Vagina (tissue), 2 donors: Measurements from ENCODE around the gene FFAR3. TPM values are rescaled to one million over a fixed set of nuclear protein-coding genes. Genes with fewer than 3 reads are reported as not detected.

Source experiments
- DNase-seq, 2 donors: peaks; one replicate each; pipeline ENCODE4 v3.0.0-alpha.2; 2017; ENCODE audit errors: extremely low spot score in 2 of 2
- H3K27ac ChIP-seq: fragments of 200-600 bp; sonication (generic); one replicate; pipeline ENCODE4 v1.5.1; 2019
- H3K27me3 ChIP-seq: fragments of 200-600 bp; sonication (generic); one replicate; pipeline ENCODE4 v1.5.1; 2019
- H3K36me3 ChIP-seq, 2 donors: fragments of 200-600 bp; sonication (generic); one replicate each; pipeline ENCODE4 v1.5.1; 2017 to 2019
- H3K4me1 ChIP-seq: fragments of 200-600 bp; sonication (generic); one replicate; pipeline ENCODE4 v1.5.1; 2019
- H3K4me3 ChIP-seq, 2 donors: fragments of 200-600 bp; sonication (generic); 1 replicate in 1 of 2; 2 replicates in 1 of 2; pipeline ENCODE4 v1.5.1; 2016 to 2019
- H3K9me3 ChIP-seq: fragments of 200-600 bp; sonication (generic); one replicate; pipeline ENCODE4 v1.5.1; 2019
- POLR2A ChIP-seq, 2 donors: fragments of 450-650 bp; IDR thresholded peaks; one replicate each; pipeline ENCODE4 v1.6.1; 2017; ENCODE audit warnings: antibody characterized with exemption in 2 of 2, mild to moderate bottlenecking in 2 of 2, moderate library complexity in 2 of 2
- POLR2AphosphoS5 ChIP-seq, 2 donors: sonication (generic); formaldehyde crosslinking; IDR thresholded peaks; one replicate each; pipeline ENCODE4 v1.9.0; 2017; ENCODE audit warnings: antibody characterized with exemption in 2 of 2, mild to moderate bottlenecking in 2 of 2, low read depth in 1 of 2; ENCODE audit not compliant: insufficient read depth in 1 of 2
- intact Hi-C: fragments of 100-400 bp; cut with DNase I; formaldehyde crosslinking; loops from one replicate; pipeline ENCODE4 v1.15.1; 2023
- total RNA-seq: library from RNA; depleted of rRNA; stranded (reverse); fragments of >200 nt; gene quantifications from one replicate; pipeline ENCODE4 v1.2.3, GENCODE V29; 2016
- TF ChIP-seq, protein P1 (sequence below), 3 experiments: fragments of 450-650 bp in 2 of 3; fragments of 200-600 bp in 1 of 3; sonication (generic) in 1 of 3; IDR thresholded peaks; one replicate each; pipeline ENCODE4 v1.5.1; 2017 to 2019; ENCODE audit warnings: antibody characterized with exemption in 3 of 3, mild to moderate bottlenecking in 2 of 3, moderate library complexity in 2 of 3

FFAR3 gene
- total RNA-seq, 1 donor from 2014 or later = not detected

DNA sequence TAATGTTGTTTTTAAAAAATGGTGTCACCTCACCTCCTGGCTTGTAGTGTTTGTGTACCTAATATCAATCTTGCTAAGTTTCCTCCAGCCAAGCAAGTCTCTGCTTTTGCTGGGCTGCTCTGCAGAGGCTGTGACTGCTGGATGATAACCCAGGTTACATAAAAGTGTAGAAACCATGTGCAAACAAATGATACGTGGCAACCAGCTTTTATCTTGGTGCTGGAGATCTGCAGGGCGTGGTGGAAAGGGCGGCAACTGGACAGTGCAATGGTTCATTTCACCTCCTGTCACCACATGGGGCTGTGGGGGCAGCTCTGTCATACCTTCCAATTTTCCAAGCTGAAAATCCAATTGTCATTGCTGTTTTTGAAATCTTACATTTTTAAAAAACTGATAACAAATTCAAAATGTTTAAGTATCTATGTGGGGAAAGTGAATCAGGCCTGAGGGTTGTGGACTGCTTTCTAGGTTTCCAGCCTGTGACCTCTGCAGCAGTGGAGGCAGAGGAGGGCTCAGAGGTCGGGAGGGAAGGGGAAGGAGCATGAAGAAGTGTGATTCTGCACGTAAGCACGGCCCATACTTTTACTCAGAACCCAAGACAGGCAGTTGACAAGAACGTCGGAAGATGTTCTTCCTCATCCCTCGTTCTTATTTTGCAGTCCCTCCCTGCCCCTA is 22.3 kb downstream of the FFAR3 start:
- TF ChIP-seq POLR2A (IDR thresholded peaks at IDR 0.05) (no peak), POLR2AphosphoS5 (IDR thresholded peaks at IDR 0.05; ENCODE audit: insufficient read depth in 1 of 2, low read depth in 1 of 2) (no peak)
- TF ChIP-seq, protein P1, sequence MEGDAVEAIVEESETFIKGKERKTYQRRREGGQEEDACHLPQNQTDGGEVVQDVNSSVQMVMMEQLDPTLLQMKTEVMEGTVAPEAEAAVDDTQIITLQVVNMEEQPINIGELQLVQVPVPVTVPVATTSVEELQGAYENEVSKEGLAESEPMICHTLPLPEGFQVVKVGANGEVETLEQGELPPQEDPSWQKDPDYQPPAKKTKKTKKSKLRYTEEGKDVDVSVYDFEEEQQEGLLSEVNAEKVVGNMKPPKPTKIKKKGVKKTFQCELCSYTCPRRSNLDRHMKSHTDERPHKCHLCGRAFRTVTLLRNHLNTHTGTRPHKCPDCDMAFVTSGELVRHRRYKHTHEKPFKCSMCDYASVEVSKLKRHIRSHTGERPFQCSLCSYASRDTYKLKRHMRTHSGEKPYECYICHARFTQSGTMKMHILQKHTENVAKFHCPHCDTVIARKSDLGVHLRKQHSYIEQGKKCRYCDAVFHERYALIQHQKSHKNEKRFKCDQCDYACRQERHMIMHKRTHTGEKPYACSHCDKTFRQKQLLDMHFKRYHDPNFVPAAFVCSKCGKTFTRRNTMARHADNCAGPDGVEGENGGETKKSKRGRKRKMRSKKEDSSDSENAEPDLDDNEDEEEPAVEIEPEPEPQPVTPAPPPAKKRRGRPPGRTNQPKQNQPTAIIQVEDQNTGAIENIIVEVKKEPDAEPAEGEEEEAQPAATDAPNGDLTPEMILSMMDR (IDR thresholded peaks at IDR 0.05) = no peak
- Histone ChIP-seq H3K27ac (no peak overlapping the region), H3K36me3 (no peaks in the 10 kb centered on the region), H3K4me1 (no peaks in the 10 kb centered on the region), H3K4me3 (no peak overlapping the region), H3K27me3 (no peaks in the 10 kb centered on the region), H3K9me3 (no peaks in the 10 kb centered on the region)
- peak in 1 of 2 donors; percentile 55 for DNase-seq
- intact Hi-C loops = no loop called here

DNA sequence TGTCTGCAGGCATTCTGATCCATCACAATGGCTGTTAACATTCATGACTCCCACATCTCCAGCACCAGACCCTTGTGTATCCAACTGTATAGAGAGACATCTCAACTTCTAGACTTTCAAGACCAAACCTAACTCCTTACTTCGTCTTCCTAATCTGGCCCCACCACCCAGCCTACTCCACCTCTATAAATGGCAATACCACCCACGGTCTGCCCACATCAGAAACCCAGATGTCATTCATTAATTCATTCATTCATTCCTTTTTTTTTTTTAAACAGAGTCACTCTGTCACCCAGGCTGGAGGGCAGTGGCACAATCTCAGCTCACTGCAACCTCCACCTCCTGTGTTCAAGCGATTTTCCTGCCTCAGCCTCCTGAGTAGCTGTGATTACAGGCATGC is 23.1 kb downstream of the FFAR3 start:
- DNase-seq = no peak
- H3K27me3 ChIP-seq = no peaks in the 10 kb centered on the region
- H3K27ac ChIP-seq = no peak overlapping the region
- no peaks in the 10 kb centered on the region for H3K4me1 ChIP-seq
- no peak overlapping the region for H3K4me3 ChIP-seq
- no peaks in the 10 kb centered on the region for H3K36me3 ChIP-seq
- intact Hi-C loops = no loop called here
- TF ChIP-seq, protein P1 (IDR thresholded peaks at IDR 0.05) = no peak
- TF ChIP-seq POLR2AphosphoS5 (IDR thresholded peaks at IDR 0.05; ENCODE audit: insufficient read depth in 1 of 2, low read depth in 1 of 2) (no peak), POLR2A (IDR thresholded peaks at IDR 0.05) (no peak)
- no peaks in the 10 kb centered on the region for H3K9me3 ChIP-seq

- TF ChIP-seq POLR2A (IDR thresholded peaks at IDR 0.05) (no peak), POLR2AphosphoS5 (IDR thresholded peaks at IDR 0.05; ENCODE audit: insufficient read depth in 1 of 2, low read depth in 1 of 2) (no peak)
- TF ChIP-seq, protein P1 (IDR thresholded peaks at IDR 0.05) = no peak
- H3K4me3 ChIP-seq = no peak overlapping the region
- H3K27me3 ChIP-seq = no peaks in the 10 kb centered on the region
- intact Hi-C loops = no loop called here
- no peaks in the 10 kb centered on the region for H3K4me1 ChIP-seq
- H3K27ac ChIP-seq = no peak overlapping the region
- H3K9me3 ChIP-seq = no peaks in the 10 kb centered on the region
- DNase-seq = peak in 1 of 2 donors; percentile 4
- H3K36me3 ChIP-seq = no peaks in the 10 kb centered on the region
Measured at GRCh38 chr19:35381926-35382325, 23.7 kb downstream of the FFAR3 start.

DNA sequence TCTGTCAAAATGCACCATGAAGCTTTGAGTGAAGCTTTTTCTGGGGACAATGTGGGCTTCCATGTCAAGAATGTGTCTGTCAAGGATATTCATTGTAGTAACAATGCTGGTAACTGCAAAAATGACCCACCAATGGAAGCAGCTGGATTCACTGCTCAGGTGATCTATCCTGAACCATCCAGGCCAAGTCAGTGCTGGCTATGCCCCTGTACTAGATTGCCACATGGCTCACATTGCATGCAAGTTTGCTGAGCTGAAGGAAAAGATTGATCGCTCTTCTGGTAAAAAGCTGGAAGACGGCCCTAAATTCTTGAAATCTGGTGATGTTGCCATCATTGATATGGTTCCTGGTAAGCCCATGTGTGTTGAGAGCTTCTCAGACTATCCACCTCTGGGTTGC is 25.3 kb downstream of the FFAR3 start:
- no peak for TF ChIP-seq POLR2AphosphoS5 (IDR thresholded peaks at IDR 0.05; ENCODE audit: insufficient read depth in 1 of 2, low read depth in 1 of 2)
- DNase-seq = peak in 1 of 2 donors; percentile 14
- intact Hi-C loops = no loop called here
- Histone ChIP-seq H3K9me3 (no peaks in the 10 kb centered on the region), H3K4me3 (no peak overlapping the region), H3K27ac (no peak overlapping the region), H3K27me3 (no peaks in the 10 kb centered on the region), H3K36me3 (no peaks in the 10 kb centered on the region), H3K4me1 (peaks cover 2% of the 10 kb centered on the region)

- H3K36me3 ChIP-seq = no peaks in the 10 kb centered on the region
- peak; percentile 13 to 52 for DNase-seq
- TF ChIP-seq POLR2A (IDR thresholded peaks at IDR 0.05) (no peak), POLR2AphosphoS5 (IDR thresholded peaks at IDR 0.05; ENCODE audit: insufficient read depth in 1 of 2, low read depth in 1 of 2) (no peak)
- TF ChIP-seq, protein P1 (IDR thresholded peaks at IDR 0.05) = no peak
Measured at GRCh38 chr19:35388277-35389054, 30.2 kb downstream of the FFAR3 start.

More at GRCh38 chr19:35388277-35389054, 30.2 kb downstream of the FFAR3 start:
- intact Hi-C loops = no loop called here
- Histone ChIP-seq H3K27ac (no peak overlapping the region), H3K9me3 (no peaks in the 10 kb centered on the region), H3K27me3 (no peaks in the 10 kb centered on the region), H3K4me3 (no peak overlapping the region), H3K4me1 (peaks cover 6% of the 10 kb centered on the region)
